GM13977 (cell line): ENCODE measurements around the gene EPHB1.

Experiments used
- DNase-seq: peaks from one replicate; pipeline ENCODE4 v3.0.0; 2012; ENCODE audit warnings: low spot score
- in situ Hi-C: fragments of 300-500 bp; cut with MboI; formaldehyde crosslinking; loops from one replicate; pipeline ENCODE4 v1.12.0; 2022; ENCODE audit warnings: low sequenced_read_pairs, low pct_unique_long_range_greater_than_20kb, mixed read lengths, inconsistent platforms; ENCODE audit not compliant: unreplicated experiment
- TF ChIP-seq, protein P1 (sequence below): IDR thresholded peaks from 2 replicates; pipeline ENCODE4 v1.5.1; 2012; ENCODE audit warnings: mild to moderate bottlenecking, control low read depth; ENCODE audit not compliant: insufficient read depth; ENCODE audit errors: extremely low read depth, missing control alignments

Gene EPHB1

DNA sequence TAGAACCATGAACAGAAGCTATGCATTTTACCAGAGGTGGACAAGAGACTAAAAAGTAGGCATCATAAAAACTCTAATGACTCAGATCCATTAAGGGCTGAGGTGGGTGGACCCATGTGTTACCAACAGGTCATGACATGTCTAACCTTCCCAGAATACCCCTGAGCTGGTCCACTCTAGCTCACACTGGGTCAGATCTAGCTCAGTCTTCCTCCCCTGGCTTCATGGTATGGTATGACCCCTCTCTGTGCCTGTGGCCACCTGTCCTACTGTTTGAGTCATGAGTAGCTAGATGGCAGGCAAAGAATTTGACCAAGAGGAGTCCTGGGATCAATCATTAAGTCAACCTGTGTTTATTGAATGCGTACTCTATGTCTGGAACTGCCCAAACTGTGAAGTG, 340.4 kb downstream of the EPHB1 start:
- DNase-seq: no peak
- in situ Hi-C loops: no loop called here
- TF ChIP-seq, protein P1, sequence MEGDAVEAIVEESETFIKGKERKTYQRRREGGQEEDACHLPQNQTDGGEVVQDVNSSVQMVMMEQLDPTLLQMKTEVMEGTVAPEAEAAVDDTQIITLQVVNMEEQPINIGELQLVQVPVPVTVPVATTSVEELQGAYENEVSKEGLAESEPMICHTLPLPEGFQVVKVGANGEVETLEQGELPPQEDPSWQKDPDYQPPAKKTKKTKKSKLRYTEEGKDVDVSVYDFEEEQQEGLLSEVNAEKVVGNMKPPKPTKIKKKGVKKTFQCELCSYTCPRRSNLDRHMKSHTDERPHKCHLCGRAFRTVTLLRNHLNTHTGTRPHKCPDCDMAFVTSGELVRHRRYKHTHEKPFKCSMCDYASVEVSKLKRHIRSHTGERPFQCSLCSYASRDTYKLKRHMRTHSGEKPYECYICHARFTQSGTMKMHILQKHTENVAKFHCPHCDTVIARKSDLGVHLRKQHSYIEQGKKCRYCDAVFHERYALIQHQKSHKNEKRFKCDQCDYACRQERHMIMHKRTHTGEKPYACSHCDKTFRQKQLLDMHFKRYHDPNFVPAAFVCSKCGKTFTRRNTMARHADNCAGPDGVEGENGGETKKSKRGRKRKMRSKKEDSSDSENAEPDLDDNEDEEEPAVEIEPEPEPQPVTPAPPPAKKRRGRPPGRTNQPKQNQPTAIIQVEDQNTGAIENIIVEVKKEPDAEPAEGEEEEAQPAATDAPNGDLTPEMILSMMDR: no peak

DNA sequence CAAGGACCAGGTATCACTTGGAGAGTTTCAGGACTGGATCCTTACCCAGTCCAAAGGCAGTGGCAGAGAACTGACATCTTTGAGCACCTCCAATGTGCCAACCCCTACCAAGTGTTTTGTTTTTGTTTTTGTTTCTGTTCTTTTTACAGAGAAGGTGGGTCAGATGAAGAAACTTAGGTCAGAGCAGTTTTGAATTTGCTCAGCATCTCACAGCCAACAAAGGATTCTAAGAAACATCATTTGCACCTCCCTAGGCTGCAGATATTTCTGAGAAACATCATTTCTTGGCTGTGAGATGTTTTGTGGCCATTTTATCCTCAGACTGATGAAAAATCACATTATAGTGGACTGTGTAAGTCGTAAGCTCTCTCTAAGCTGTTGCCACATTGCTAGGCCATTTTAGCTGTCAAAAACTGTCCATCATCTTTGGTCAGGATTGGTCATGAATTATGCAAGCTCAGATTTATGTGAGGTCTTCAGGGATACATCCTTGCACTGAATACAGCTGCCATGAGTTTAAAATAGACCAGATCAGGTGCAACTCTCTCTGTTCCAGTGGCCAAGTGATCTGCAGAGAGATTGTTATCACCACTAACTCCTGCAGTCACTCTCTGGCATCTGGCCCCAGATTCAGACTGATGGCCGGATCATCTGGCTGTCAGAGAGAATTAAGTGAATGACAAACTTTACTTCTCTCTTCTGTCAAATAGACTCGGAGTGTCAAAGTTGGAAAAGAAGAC, 341.5 kb downstream of the EPHB1 start:
- in situ Hi-C loops: no loop called here
- no peak for DNase-seq

DNA sequence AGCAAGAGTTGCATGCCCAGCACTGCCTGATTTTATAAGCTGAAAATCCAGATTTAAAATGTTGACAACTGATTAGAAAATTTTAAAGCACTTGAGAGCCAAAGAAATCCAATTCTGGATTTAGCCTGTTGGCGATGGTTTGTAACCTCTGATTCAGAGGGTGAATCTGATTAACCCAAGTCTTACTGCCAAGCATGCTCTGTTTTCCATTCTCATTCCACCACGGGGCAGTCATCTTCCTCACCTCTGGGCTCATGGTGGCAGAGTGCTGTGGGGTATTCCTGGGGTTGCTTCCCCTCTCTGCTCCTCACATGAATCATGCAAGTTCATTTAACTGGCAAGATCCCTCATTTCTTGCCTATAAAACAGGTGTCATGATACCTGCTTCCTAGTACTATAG, 342.2 kb downstream of the EPHB1 start:
- no peak for DNase-seq
- TF ChIP-seq, protein P1: no peak
- in situ Hi-C loops: no loop called here

More for the DNA sequence above, 341.5 kb downstream of the EPHB1 start:
- TF ChIP-seq, protein P1: no peak

DNA sequence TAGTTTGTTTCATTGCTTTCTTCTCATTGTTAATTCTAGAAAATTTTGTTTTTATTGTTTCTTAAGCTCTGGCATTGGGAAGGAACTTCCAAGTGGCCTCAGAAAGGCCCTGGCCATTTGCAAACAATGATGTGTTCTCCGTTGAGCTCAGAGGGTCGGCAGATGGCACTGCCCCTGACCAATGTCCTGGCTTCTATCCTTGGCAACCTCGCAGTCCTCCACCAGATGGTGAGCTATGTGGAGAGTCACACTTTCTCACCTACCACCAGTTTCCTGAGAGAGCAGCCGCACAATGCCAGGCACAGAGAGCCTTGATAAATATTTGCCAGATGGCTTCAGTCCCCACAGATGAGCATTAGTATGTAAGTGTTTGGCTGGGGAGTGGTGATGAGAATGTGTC, 343.7 kb downstream of the EPHB1 start:
- DNase-seq: no peak
- TF ChIP-seq, protein P1: no peak
- in situ Hi-C loops: no loop called here

DNA sequence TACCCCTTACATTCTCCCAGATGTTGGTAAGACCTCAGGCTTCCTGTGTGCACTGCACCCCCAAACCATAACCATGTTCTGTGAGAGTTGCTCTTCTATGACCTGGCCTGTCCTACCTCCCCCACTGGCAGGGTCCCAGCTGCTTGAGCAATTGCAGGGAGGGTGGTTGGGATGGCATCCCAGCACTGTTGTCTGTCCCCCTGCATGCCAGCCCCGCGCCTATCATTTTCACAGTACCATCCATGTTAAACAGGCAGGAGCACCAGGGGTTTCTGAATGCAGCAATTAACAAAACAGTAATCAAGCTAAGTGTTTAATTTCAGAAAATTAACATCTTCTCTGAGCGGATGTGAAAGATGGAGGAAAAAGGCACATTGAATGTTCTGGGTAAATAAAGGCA, 345.5 kb downstream of the EPHB1 start:
- in situ Hi-C loops: no loop called here
- no peak for DNase-seq

DNA sequence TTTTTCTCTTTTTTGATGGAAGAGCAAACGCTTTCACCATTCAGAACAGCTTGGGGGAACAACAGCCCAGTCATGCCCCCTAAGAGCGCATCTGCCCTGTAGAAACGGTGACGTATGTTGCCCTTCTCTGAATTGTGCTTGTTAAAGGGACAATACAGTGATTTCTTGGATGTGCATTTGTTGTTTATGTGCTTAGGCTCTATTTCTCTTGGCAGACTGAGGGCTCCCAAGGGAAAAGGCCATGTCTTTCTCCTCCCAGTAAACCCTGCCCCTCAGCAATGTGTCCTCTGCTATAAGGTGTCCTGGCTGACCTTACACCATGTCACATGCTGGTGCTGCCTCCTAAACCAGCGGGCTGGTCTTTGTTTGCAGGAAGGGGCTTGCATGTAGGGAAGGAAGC, 346.1 kb downstream of the EPHB1 start:
- DNase-seq: no peak
- in situ Hi-C loops: no loop called here
- TF ChIP-seq, protein P1: no peak

More for the DNA sequence above, 345.5 kb downstream of the EPHB1 start:
- TF ChIP-seq, protein P1: no peak
